Activated T-cell treated with anti-CD3 and anti-CD28 coated beads, Interleukin-2, amount 50 U/mL, for 72 hours (primary cell): ENCODE data around the gene PRKD1. TPM values are rescaled to one million over a fixed set of nuclear protein-coding genes. Genes with fewer than 3 reads are reported as not detected.
"Not testable (repeated sequence)": the region's sequence is repeated elsewhere in the genome, so short reads cannot be mapped to it uniquely, and the experiment has no call there.

ENCODE experiments used
- ATAC-seq, 2 donors: fragments of 150-1000 bp; cut with Tn5 transposase; replicated peaks in 1 of 2; 2 replicates each; pipeline ENCODE4 v1.10.0; 2021; ENCODE audit warnings: moderate library complexity in 2 of 2, mild to moderate bottlenecking in 1 of 2
- DNase-seq, 2 donors: peaks; one replicate each; pipeline ENCODE4 v3.0.0; 2021 to 2022; ENCODE audit warnings: mixed read lengths in 1 of 2
- H3K27ac Mint-ChIP-seq: one replicate; pipeline ENCODE4 v1.8.0; 2022; ENCODE audit warnings: mild to moderate bottlenecking, moderate library complexity, mixed read lengths
- H3K27me3 Mint-ChIP-seq: one replicate; pipeline ENCODE4 v1.8.0; 2022; ENCODE audit warnings: low read depth, mixed read lengths
- H3K36me3 Mint-ChIP-seq, 2 donors: one replicate each; pipeline ENCODE4 v1.8.0; 2022; ENCODE audit warnings: mixed read lengths in 2 of 2, mild to moderate bottlenecking in 1 of 2; ENCODE audit not compliant: insufficient read depth in 2 of 2
- H3K4me1 Mint-ChIP-seq: one replicate; pipeline ENCODE4 v1.8.0; 2022; ENCODE audit warnings: low read depth, mixed read lengths
- H3K4me3 Mint-ChIP-seq, 2 donors: one replicate each; pipeline ENCODE4 v1.8.0; 2022; ENCODE audit warnings: mild to moderate bottlenecking in 2 of 2, mixed read lengths in 2 of 2, moderate library complexity in 2 of 2
- H3K9me3 Mint-ChIP-seq, 2 donors: one replicate each; pipeline ENCODE4 v1.8.0; 2022; ENCODE audit warnings: mixed read lengths in 2 of 2
- total RNA-seq, 2 donors: library from RNA; stranded (reverse); gene quantifications; one replicate each; pipeline ENCODE4 v1.2.3, GENCODE V29; 2022

The PRKD1 gene
- total RNA-seq, 2 donors from 2014 or later, result not detected

- H3K9me3 Mint-ChIP-seq, result peaks cover 4 to 7% of the 10 kb centered on the region in 2 donors
- H3K27ac Mint-ChIP-seq, result no peak overlapping the region
- H3K36me3 Mint-ChIP-seq, result no peaks in the 10 kb centered on the region
- H3K27me3 Mint-ChIP-seq, result no peaks in the 10 kb centered on the region
- DNase-seq (no peak), ATAC-seq (no peak)
- H3K4me1 Mint-ChIP-seq, result no peaks in the 10 kb centered on the region
- no peak overlapping the region for H3K4me3 Mint-ChIP-seq
Measured at GRCh38 chr14:29895591-29896083, 32.0 kb downstream of the PRKD1 start.

- Mint-ChIP-seq H3K27me3 (no peaks in the 10 kb centered on the region), H3K9me3 (peaks cover 4 to 7% of the 10 kb centered on the region in 2 donors), H3K36me3 (no peaks in the 10 kb centered on the region), H3K4me1 (no peaks in the 10 kb centered on the region), H3K27ac (no peak overlapping the region), H3K4me3 (no peak overlapping the region)
- no peak for ATAC-seq
- no peak for DNase-seq
Measured at GRCh38 chr14:29893989-29894388, 33.7 kb downstream of the PRKD1 start.

GRCh38 chr14:29892327-29892726, 35.3 kb downstream of the PRKD1 start:
- Mint-ChIP-seq H3K36me3 (no peaks in the 10 kb centered on the region), H3K27ac (no peak overlapping the region), H3K9me3 (peaks cover 4 to 11% of the 10 kb centered on the region in 2 donors), H3K4me3 (no peak overlapping the region), H3K4me1 (no peaks in the 10 kb centered on the region), H3K27me3 (no peaks in the 10 kb centered on the region)
- no peak for DNase-seq
- ATAC-seq, result no peak

DNA sequence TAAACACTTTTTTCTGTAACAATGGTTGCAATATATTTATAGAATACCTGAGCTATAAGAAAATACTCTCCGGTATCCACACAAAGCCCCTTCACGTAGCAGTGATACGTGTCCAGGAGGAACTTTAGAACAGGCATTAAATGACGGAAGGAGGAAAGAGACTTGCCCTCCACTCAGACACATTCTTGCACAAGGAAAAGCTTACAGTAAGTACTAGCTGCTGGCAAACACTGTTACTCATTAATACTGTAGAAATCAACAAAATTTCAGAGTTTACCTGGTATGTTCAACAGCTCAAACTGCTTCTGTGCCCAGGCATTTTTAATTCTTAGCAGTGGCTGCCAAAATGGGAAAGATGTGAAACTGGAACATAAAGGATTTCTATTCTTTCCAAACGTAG, 41.7 kb downstream of the PRKD1 start:
- Mint-ChIP-seq H3K4me3 (no peak overlapping the region), H3K36me3 (no peaks in the 10 kb centered on the region), H3K4me1 (no peaks in the 10 kb centered on the region), H3K9me3 (peaks cover 7 to 10% of the 10 kb centered on the region in 2 donors), H3K27me3 (no peaks in the 10 kb centered on the region), H3K27ac (no peak overlapping the region)
- ATAC-seq (no peak), DNase-seq (no peak)

- H3K27me3 Mint-ChIP-seq, result no peaks in the 10 kb centered on the region
- DNase-seq (no peak), ATAC-seq (no peak)
- H3K36me3 Mint-ChIP-seq, result no peaks in the 10 kb centered on the region
- no peaks in the 10 kb centered on the region for H3K4me1 Mint-ChIP-seq
- H3K9me3 Mint-ChIP-seq, result peaks cover 0 to 3% of the 10 kb centered on the region in 2 donors
- no peak overlapping the region for H3K4me3 Mint-ChIP-seq
- H3K27ac Mint-ChIP-seq, result no peak overlapping the region
Measured at GRCh38 chr14:29868000-29868399, 59.6 kb downstream of the PRKD1 start.

DNA sequence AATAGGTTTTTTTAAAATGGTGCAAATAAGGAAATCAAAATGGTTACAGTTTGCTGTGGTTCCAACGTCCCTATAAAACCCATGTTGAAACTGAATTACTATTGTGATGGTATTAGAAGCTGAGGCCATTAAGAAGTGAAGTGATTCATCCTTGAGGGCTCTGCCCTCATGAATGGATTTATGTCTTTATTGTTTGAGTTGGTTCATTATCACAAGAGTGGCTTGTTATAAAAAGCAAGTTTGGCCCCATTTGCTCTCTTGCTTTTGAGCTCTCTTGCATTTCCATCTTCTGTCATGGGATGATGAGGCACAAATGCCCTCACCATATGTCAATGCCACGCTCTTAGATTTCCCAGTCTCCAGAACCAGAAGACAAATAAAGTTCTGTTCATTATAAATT, 62.3 kb downstream of the PRKD1 start:
- H3K4me3 Mint-ChIP-seq, result no peak overlapping the region
- H3K27me3 Mint-ChIP-seq, result no peaks in the 10 kb centered on the region
- ATAC-seq, result no peak
- H3K36me3 Mint-ChIP-seq, result peaks cover 0 to 1% of the 10 kb centered on the region in 2 donors
- no peak overlapping the region for H3K27ac Mint-ChIP-seq
- DNase-seq, result no peak
- peaks cover 3 to 5% of the 10 kb centered on the region in 2 donors for H3K9me3 Mint-ChIP-seq
- no peaks in the 10 kb centered on the region for H3K4me1 Mint-ChIP-seq

DNA sequence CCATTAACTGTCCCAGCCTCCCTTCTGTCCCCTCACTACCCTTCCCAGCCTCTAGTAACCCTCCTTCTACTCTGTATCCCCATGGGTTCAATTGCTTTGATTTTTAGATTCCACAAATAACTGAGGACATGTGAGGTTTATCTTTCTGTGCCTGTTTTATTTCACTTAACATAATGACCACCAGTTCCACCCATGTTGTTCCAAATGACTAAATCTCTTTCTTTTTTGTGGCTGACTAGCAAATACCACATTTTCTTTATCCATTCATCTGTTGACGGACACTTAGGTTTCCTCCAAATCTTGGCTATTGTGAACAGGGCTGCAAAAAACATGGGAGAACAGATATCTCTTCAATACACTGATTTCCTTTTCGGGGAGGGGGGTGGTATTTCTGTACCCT, 65.7 kb downstream of the PRKD1 start:
- Mint-ChIP-seq H3K4me1 (no peaks in the 10 kb centered on the region), H3K4me3 (no peak overlapping the region), H3K27me3 (no peaks in the 10 kb centered on the region), H3K27ac (no peak overlapping the region), H3K36me3 (peaks cover 0 to 1% of the 10 kb centered on the region in 2 donors), H3K9me3 (peaks cover 5 to 6% of the 10 kb centered on the region in 2 donors)
- DNase-seq (no peak), ATAC-seq (no peak)

- ATAC-seq (no peak), DNase-seq (no peak)
- H3K4me3 Mint-ChIP-seq, result no peak overlapping the region
- H3K27me3 Mint-ChIP-seq, result no peaks in the 10 kb centered on the region
- no peaks in the 10 kb centered on the region for H3K4me1 Mint-ChIP-seq
- H3K36me3 Mint-ChIP-seq, result peaks cover 0 to 1% of the 10 kb centered on the region in 2 donors
- no peak overlapping the region for H3K27ac Mint-ChIP-seq
- peaks cover 8 to 13% of the 10 kb centered on the region in 2 donors for H3K9me3 Mint-ChIP-seq
Measured at GRCh38 chr14:29858299-29858698, 69.3 kb downstream of the PRKD1 start.

- Mint-ChIP-seq H3K4me1 (no peaks in the 10 kb centered on the region), H3K27me3 (no peaks in the 10 kb centered on the region), H3K36me3 (peaks cover 0 to 1% of the 10 kb centered on the region in 2 donors), H3K4me3 (no peak overlapping the region), H3K9me3 (peaks cover 8 to 14% of the 10 kb centered on the region in 2 donors), H3K27ac (no peak overlapping the region)
- ATAC-seq, result no peak
- no peak for DNase-seq
Measured at GRCh38 chr14:29857551-29857950, 70.1 kb downstream of the PRKD1 start.

GRCh38 chr14:29856516-29856915, 71.1 kb downstream of the PRKD1 start:
- H3K4me1 Mint-ChIP-seq, result no peaks in the 10 kb centered on the region
- ATAC-seq (no peak), DNase-seq (no peak)
- H3K27ac Mint-ChIP-seq, result no peak overlapping the region
- no peaks in the 10 kb centered on the region for H3K27me3 Mint-ChIP-seq
- H3K9me3 Mint-ChIP-seq, result peaks cover 7 to 18% of the 10 kb centered on the region in 2 donors
- H3K4me3 Mint-ChIP-seq, result no peak overlapping the region
- H3K36me3 Mint-ChIP-seq, result no peaks in the 10 kb centered on the region

DNA sequence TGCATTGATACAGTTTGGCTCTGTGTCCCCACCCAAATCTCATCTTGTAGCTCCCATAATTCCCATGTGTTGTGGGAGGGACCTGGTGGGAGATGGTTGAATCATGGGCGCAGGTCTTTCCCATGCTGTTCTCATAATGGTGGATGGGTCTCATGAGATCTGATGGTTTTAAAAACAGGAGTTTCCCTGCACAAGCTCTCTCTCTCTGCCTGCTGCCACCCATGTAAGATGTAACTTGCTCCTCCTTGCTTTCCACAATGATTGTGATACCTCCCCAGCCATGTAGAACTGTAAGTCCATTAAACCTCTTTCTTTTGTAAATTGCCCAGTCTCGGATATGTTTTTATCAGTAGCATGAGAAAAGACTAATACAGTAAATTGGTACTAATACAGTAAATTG, 74.0 kb downstream of the PRKD1 start:
- H3K4me1 Mint-ChIP-seq, H3K4me3 Mint-ChIP-seq, H3K36me3 Mint-ChIP-seq, H3K27ac Mint-ChIP-seq, DNase-seq, H3K27me3 Mint-ChIP-seq, ATAC-seq: not testable (repeated sequence)
- peaks cover 19 to 31% of the 10 kb centered on the region in 2 donors for H3K9me3 Mint-ChIP-seq

DNA sequence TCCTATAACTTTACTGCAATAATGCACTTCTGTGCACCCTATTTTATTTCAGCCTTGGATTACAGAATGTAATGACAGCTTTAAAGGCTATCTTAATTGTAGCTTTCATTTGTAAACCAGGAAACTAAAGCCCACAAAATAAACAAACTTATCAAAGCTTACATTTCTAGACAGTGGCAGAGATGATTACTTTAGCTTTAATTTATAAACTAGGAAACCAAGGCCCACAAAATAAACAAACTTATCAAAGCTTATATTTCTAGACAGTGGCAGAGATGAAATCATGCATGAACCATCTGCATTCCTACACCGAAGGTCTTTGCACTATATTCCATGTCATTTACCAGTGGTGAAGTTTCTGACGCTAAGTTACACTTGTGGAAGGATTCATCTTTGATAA, 74.4 kb downstream of the PRKD1 start:
- no peak for ATAC-seq
- peaks cover 0 to 2% of the 10 kb centered on the region in 2 donors for H3K36me3 Mint-ChIP-seq
- H3K4me1 Mint-ChIP-seq, result no peaks in the 10 kb centered on the region
- H3K27ac Mint-ChIP-seq, result no peak overlapping the region
- H3K4me3 Mint-ChIP-seq, result no peak overlapping the region
- DNase-seq, result no peak
- H3K27me3 Mint-ChIP-seq, result no peaks in the 10 kb centered on the region
- peaks cover 18 to 31% of the 10 kb centered on the region in 2 donors for H3K9me3 Mint-ChIP-seq

DNA sequence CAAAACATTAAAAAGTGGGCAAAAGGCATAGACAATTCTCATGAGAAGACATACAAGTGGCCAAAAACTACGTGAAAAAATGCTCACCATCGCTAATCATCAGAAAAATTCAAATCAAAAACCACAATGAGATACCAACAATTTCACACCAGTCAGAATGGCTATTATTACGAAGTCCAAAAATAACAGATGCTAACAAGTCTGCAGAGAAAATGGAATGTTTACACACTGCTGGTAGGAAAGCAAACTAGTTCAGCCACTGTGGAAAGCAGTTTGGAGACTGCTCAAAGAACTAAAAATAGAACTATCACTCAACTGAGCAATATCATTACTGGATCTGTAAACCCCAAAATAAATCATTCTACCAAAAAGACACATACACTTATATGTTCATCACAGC, 76.2 kb downstream of the PRKD1 start:
- H3K36me3 Mint-ChIP-seq, result peaks cover 0 to 4% of the 10 kb centered on the region in 2 donors
- no peak overlapping the region for H3K4me3 Mint-ChIP-seq
- H3K4me1 Mint-ChIP-seq, result no peaks in the 10 kb centered on the region
- H3K27ac Mint-ChIP-seq, result no peak overlapping the region
- DNase-seq (no peak), ATAC-seq (no peak)
- no peaks in the 10 kb centered on the region for H3K27me3 Mint-ChIP-seq
- H3K9me3 Mint-ChIP-seq, result peaks cover 22 to 31% of the 10 kb centered on the region in 2 donors

DNA sequence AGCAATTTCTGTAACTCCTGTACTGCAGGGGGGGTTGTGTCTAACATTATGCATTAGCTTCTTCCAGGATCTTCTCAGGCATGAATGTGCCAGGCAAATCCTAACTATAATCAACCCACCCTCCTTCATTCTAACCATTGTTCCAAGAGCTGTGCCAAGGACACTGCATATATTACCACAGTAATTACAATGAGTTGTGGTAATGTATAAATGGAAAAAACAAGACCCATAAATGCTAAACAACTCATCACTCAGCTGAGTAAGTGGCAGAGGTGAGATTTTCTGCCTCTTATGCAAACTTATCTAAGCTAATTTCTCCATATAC, 80.6 kb downstream of the PRKD1 start:
- ATAC-seq, result no peak
- Mint-ChIP-seq H3K27ac (no peak overlapping the region), H3K27me3 (no peaks in the 10 kb centered on the region), H3K4me1 (no peaks in the 10 kb centered on the region), H3K36me3 (peaks cover 0 to 4% of the 10 kb centered on the region in 2 donors), H3K4me3 (no peak overlapping the region), H3K9me3 (peaks cover 22% of the 10 kb centered on the region in 2 donors)
- no peak for DNase-seq
